OCI-LY7 (cell line): ENCODE results near the gene ANKFN1. TPM values are rescaled to one million over a fixed set of nuclear protein-coding genes. Genes with fewer than 3 reads are reported as not detected.

Experiments used
- BruUV-seq: library from RNA; stranded (reverse); fragments of 400-500 nt; replicated peaks from 2 replicates; lab custom pipeline; 2021; lab: Mats Ljungman, UMichigan
- CTCF ChIA-PET: fragments of 300-600 bp; sonication (Branson Sonifier 250); formaldehyde crosslinking; loops from one replicate; lab custom pipeline; 2022; ENCODE audit warnings: antibody characterized with exemption; ENCODE audit not compliant: unreplicated experiment; lab: Charles Lee
- POLR2A ChIA-PET: fragments of 300-600 bp; sonication (Branson Sonifier 250); formaldehyde crosslinking; loops from one replicate; lab custom pipeline; 2022; ENCODE audit warnings: antibody characterized with exemption; lab: Charles Lee
- DNase-seq: peaks from one replicate; pipeline ENCODE4 v3.0.0-alpha.2; 2015; ENCODE audit warnings: low spot score
- H2AFZ ChIP-seq: fragments of 200-600 bp; sonication (generic), shearing (Covaris generic); 2 replicates; pipeline ENCODE4 v1.6.1; 2014; ENCODE audit warnings: mild to moderate bottlenecking, antibody characterized with exemption, low read length, moderate library complexity
- H3K27ac ChIP-seq: fragments of 200-600 bp; sonication (generic); 2 replicates; pipeline ENCODE4 v1.5.1; 2014; ENCODE audit warnings: mixed run types, low read depth, mild to moderate bottlenecking, moderate library complexity, low read length, inconsistent platforms; ENCODE audit not compliant: poor library complexity, severe bottlenecking
- H3K36me3 ChIP-seq: fragments of 200-600 bp; sonication (generic); 2 replicates; pipeline ENCODE4 v1.6.1; 2014; ENCODE audit warnings: mild to moderate bottlenecking, antibody characterized with exemption, low read length, moderate library complexity, mixed read lengths; ENCODE audit not compliant: insufficient read depth
- H3K4me1 ChIP-seq: fragments of 200-600 bp; sonication (generic); 2 replicates; pipeline ENCODE4 v1.5.1; 2014; ENCODE audit warnings: mild to moderate bottlenecking, low read length; ENCODE audit not compliant: insufficient read depth, poor library complexity, severe bottlenecking
- H3K4me2 ChIP-seq: fragments of 200-600 bp; sonication (generic); 2 replicates; pipeline ENCODE4 v1.6.1; 2014; ENCODE audit warnings: mild to moderate bottlenecking, low read length
- H3K4me3 ChIP-seq: fragments of 200-600 bp; sonication (generic); 2 replicates; pipeline ENCODE4 v1.5.1; 2014; ENCODE audit warnings: mild to moderate bottlenecking, low read depth, low read length; ENCODE audit not compliant: poor library complexity, severe bottlenecking
- H3K79me2 ChIP-seq: fragments of 200-600 bp; sonication (generic); 2 replicates; pipeline ENCODE4 v1.6.1; 2016; ENCODE audit warnings: low read depth, mild to moderate bottlenecking, low read length, moderate library complexity, mixed read lengths; ENCODE audit not compliant: insufficient read depth
- H3K9me2 ChIP-seq: fragments of 200-600 bp; sonication (generic); 2 replicates; pipeline ENCODE4 v1.6.1; 2016; ENCODE audit warnings: mild to moderate bottlenecking, low read length, mixed read lengths; ENCODE audit not compliant: insufficient read depth
- H3K9me3 ChIP-seq: fragments of 200-600 bp; sonication (generic); 2 replicates; pipeline ENCODE4 v1.6.1; 2014; ENCODE audit warnings: mild to moderate bottlenecking, mixed run types, low read length, mixed read lengths
- H4K20me1 ChIP-seq: fragments of 200-600 bp; sonication (generic); 2 replicates; pipeline ENCODE4 v1.6.1; 2014; ENCODE audit warnings: mild to moderate bottlenecking, antibody characterized with exemption, low read length, moderate library complexity, mixed read lengths; ENCODE audit not compliant: insufficient read depth
- CTCF ChIP-seq: fragments of 200-600 bp; sonication (generic); conservative IDR thresholded peaks from 2 replicates; pipeline ENCODE4 v1.5.1; 2014; ENCODE audit warnings: mild to moderate bottlenecking, antibody characterized with exemption, low read length, moderate library complexity, mixed read lengths
- EZH2phosphoT487 ChIP-seq: fragments of 200-600 bp; sonication (generic); IDR thresholded peaks from 2 replicates; pipeline ENCODE4 v1.6.1; 2018; ENCODE audit warnings: low read depth, borderline replicate concordance, mild to moderate bottlenecking, mixed run types, antibody characterized with exemption, low read length, moderate library complexity, mixed read lengths
- intact Hi-C: fragments of 100-400 bp; cut with micrococcal nuclease; formaldehyde crosslinking; loops from one replicate; pipeline ENCODE4 v1.10.0; 2022; ENCODE audit not compliant: unreplicated experiment
- total RNA-seq, 2 experiments: library from RNA; depleted of rRNA in 1 of 2; stranded (reverse); fragments of >200 nt in 1 of 2; shearing (Covaris generic) in 1 of 2; gene quantifications; 2 replicates each; pipeline ENCODE4 v1.2.3, GENCODE V29; 2014 to 2022

The ANKFN1 gene
- total RNA-seq, 2 experiments from 2014 or later, result 0.67 TPM; not detected in 1

- Histone ChIP-seq H3K4me3 (no peak overlapping the region), H3K9me3 (no peaks in the 10 kb centered on the region), H3K4me2 (no peak overlapping the region), H2AFZ (no peak overlapping the region), H3K36me3 (no peaks in the 10 kb centered on the region), H3K4me1 (no peaks in the 10 kb centered on the region), H4K20me1 (no peaks in the 10 kb centered on the region), H3K9me2 (no peaks in the 10 kb centered on the region), H3K79me2 (no peaks in the 10 kb centered on the region), H3K27ac (no peak overlapping the region)
- DNase-seq, result no peak
- POLR2A ChIA-PET, result no interaction called here
- intact Hi-C loops, result no loop called here
- no TSS peak for BruUV-seq
- CTCF ChIA-PET, result no interaction called here
- TF ChIP-seq EZH2phosphoT487, result no peak
- no peak for TF ChIP-seq CTCF
Measured at GRCh38 chr17:56440419-56440818, 287.1 kb downstream of the ANKFN1 start.

- no peaks in the 10 kb centered on the region for H3K9me3 ChIP-seq
- H3K4me3 ChIP-seq, result no peak overlapping the region
- no peak overlapping the region for H3K4me2 ChIP-seq
- TF ChIP-seq CTCF (no peak), EZH2phosphoT487 (no peak)
- no peaks in the 10 kb centered on the region for H3K4me1 ChIP-seq
- no peak for DNase-seq
- H3K9me2 ChIP-seq, result no peaks in the 10 kb centered on the region
- no peak overlapping the region for H2AFZ ChIP-seq
- no peaks in the 10 kb centered on the region for H3K79me2 ChIP-seq
- H3K27ac ChIP-seq, result no peak overlapping the region
- no TSS peak for BruUV-seq
- no peaks in the 10 kb centered on the region for H3K36me3 ChIP-seq
- intact Hi-C loops, result no loop called here
- ChIA-PET CTCF (no interaction called here), POLR2A (no interaction called here)
- H4K20me1 ChIP-seq, result no peaks in the 10 kb centered on the region
Measured at GRCh38 chr17:56441308-56441707, 288.0 kb downstream of the ANKFN1 start.

- Histone ChIP-seq H3K4me3 (no peak overlapping the region), H3K4me2 (no peak overlapping the region), H3K4me1 (no peaks in the 10 kb centered on the region), H3K36me3 (no peaks in the 10 kb centered on the region), H2AFZ (no peak overlapping the region), H3K9me2 (no peaks in the 10 kb centered on the region), H4K20me1 (no peaks in the 10 kb centered on the region), H3K27ac (no peak overlapping the region), H3K79me2 (no peaks in the 10 kb centered on the region), H3K9me3 (no peaks in the 10 kb centered on the region)
- POLR2A ChIA-PET, result no interaction called here
- no TSS peak for BruUV-seq
- TF ChIP-seq CTCF (no peak), EZH2phosphoT487 (no peak)
- no peak for DNase-seq
- intact Hi-C loops, result no loop called here
- CTCF ChIA-PET, result no interaction called here
Measured at GRCh38 chr17:56445692-56446411, 292.6 kb downstream of the ANKFN1 start.
